ENCODE results near the gene GSTA3.
"Not testable (repeated sequence)": the region's sequence is repeated elsewhere in the genome, so short reads cannot be mapped to it uniquely, and the experiment has no call there.

GRCh38 chr6:52923689-52924088 lies 14.2 kb upstream of the GSTA3 start:
- TF ChIP-seq CTCF (conservative IDR thresholded peaks at IDR 0.05; ENCODE audit: low read depth, low read length); EZH2 (IDR thresholded peaks at IDR 0.05; ENCODE audit: low read length, unreplicated experiment): not testable (repeated sequence)

Data from PC-3 (cell line).